Body of pancreas (tissue), 4 donors: Measurements from ENCODE around the gene LTC4S. TPM values are rescaled to one million over a fixed set of nuclear protein-coding genes. Genes with fewer than 3 reads are reported as not detected.
"Not testable (repeated sequence)": the region's sequence is repeated elsewhere in the genome, so short reads cannot be mapped to it uniquely, and the experiment has no call there.

Experiments used
- ATAC-seq: fragments of 150-250 bp; one replicate; pipeline ENCODE4 v1.9.1; 2016
- DNase-seq, 4 donors: peaks; one replicate each; pipeline ENCODE4 v3.0.0-alpha.2; 2019
- H3K27ac ChIP-seq, 4 donors: fragments of 200-600 bp; sonication (generic); 1 replicate in 3 of 4; 2 replicates in 1 of 4; pipeline versions ENCODE4 v1.5.1 to v1.6.1; 2016 to 2019; ENCODE audit warnings: mild to moderate bottlenecking in 1 of 4, mixed read lengths in 1 of 4, moderate library complexity in 1 of 4
- H3K27me3 ChIP-seq, 2 donors: fragments of 200-600 bp; sonication (generic); one replicate each; pipeline ENCODE4 v1.6.0; 2016; ENCODE audit warnings: mild to moderate bottlenecking in 1 of 2
- H3K36me3 ChIP-seq, 2 donors: fragments of 200-600 bp; sonication (generic); replicated peaks in 1 of 2; 2 replicates each; pipeline ENCODE4 v1.5.1; 2016; ENCODE audit warnings: low read depth in 2 of 2; ENCODE audit not compliant: insufficient read depth in 1 of 2
- H3K4me1 ChIP-seq: fragments of 200-600 bp; sonication (generic); one replicate; pipeline ENCODE4 v1.6.0; 2016
- H3K4me3 ChIP-seq, 2 donors: fragments of 200-600 bp; sonication (generic); 1 replicate in 1 of 2; 2 replicates in 1 of 2; pipeline ENCODE4 v1.5.1; 2016 to 2019
- H3K9me3 ChIP-seq, 3 donors: fragments of 200-600 bp; sonication (generic); 1 replicate in 2 of 3; 2 replicates in 1 of 3; pipeline ENCODE4 v1.5.1; 2016
- POLR2A ChIP-seq, 3 donors: fragments of 450-650 bp; IDR thresholded peaks; one replicate each; pipeline ENCODE4 v1.6.1; 2016; ENCODE audit warnings: antibody characterized with exemption in 3 of 3, mild to moderate bottlenecking in 2 of 3
- WGBS, 2 donors: methylation state at CpG; one replicate each; pipeline ENCODE4 v1.1.5; 2017; 5-methylcytosine and 5-hydroxymethylcytosine counted together
- intact Hi-C: fragments of 100-400 bp; cut with DNase I; formaldehyde crosslinking; loops from one replicate; pipeline ENCODE4 v1.15.1; 2023
- total RNA-seq, 2 donors: library from RNA; depleted of rRNA; stranded (reverse); fragments of >200 nt; gene quantifications; one replicate each; pipeline ENCODE4 v1.1.0, GENCODE V29; 2016
- TF ChIP-seq, protein P1 (sequence below), 7 experiments: fragments of 450-650 bp in 4 of 7; fragments of 200-600 bp in 3 of 7; sonication (generic) in 3 of 7; IDR thresholded peaks; one replicate each; pipeline ENCODE4 v1.5.1; 2016 to 2019; ENCODE audit warnings: antibody characterized with exemption in 7 of 7

The LTC4S gene
- 10 to 100 TPM; 10.6 to 16.2 TPM for total RNA-seq

- no peak within 1 kb of the TSS for H3K4me3 ChIP-seq
- WGBS, 2 donors, result 44 to 57% methylated on average over 15 to 18 of the region's 19 CpGs
These were observed at the start of gene LTC4S for GRCh38 chr5:179793468-179794139. Gene LTC4S, plus strand, starts transcription at chr5:179793986. Its CDS starts 95 bp downstream, at chr5:179794081.

DNA sequence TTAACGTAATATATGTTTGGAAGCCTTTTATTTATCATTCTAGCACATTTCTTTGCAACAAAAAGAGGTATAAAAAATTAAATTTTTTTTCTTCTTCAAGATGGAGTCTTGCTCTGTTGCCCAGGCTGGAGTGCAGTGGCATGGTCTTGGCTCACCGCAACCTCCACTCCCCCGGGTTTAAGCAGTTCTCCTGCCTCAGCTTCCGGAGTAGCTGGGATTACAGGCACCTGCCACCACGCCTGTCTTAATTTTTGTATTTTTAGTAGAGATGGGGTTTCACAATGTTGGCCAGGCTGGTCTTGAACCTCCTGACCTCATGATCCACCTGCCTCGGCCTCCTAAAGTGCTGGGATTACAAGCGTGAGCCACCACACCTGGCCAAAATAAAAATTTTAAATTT is 49.7 kb upstream of the LTC4S start:
- DNase-seq, H3K27ac ChIP-seq, H3K9me3 ChIP-seq, H3K4me3 ChIP-seq, H3K36me3 ChIP-seq, ATAC-seq, intact Hi-C loops, H3K27me3 ChIP-seq: not testable (repeated sequence)
- peaks cover 14% of the 10 kb centered on the region for H3K4me1 ChIP-seq
- WGBS, 2 donors, result 90 to 93% methylated on average over 7 of the region's 7 CpGs

More at GRCh38 chr5:179793468-179794139, at the start of gene LTC4S:
- TF ChIP-seq, protein P1, sequence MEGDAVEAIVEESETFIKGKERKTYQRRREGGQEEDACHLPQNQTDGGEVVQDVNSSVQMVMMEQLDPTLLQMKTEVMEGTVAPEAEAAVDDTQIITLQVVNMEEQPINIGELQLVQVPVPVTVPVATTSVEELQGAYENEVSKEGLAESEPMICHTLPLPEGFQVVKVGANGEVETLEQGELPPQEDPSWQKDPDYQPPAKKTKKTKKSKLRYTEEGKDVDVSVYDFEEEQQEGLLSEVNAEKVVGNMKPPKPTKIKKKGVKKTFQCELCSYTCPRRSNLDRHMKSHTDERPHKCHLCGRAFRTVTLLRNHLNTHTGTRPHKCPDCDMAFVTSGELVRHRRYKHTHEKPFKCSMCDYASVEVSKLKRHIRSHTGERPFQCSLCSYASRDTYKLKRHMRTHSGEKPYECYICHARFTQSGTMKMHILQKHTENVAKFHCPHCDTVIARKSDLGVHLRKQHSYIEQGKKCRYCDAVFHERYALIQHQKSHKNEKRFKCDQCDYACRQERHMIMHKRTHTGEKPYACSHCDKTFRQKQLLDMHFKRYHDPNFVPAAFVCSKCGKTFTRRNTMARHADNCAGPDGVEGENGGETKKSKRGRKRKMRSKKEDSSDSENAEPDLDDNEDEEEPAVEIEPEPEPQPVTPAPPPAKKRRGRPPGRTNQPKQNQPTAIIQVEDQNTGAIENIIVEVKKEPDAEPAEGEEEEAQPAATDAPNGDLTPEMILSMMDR (IDR thresholded peaks at IDR 0.05), result no peak
- peak in 1 of 3 donors; percentile 37 for TF ChIP-seq POLR2A (IDR thresholded peaks at IDR 0.05)
- no peaks in the 10 kb centered on the region for H3K27me3 ChIP-seq
- peak; percentile 48 to 82 (median 61) for DNase-seq
- no peaks in the 10 kb centered on the region for H3K9me3 ChIP-seq
- H3K36me3 ChIP-seq, result no peaks in the 10 kb centered on the region
- ATAC-seq, result no peak
- intact Hi-C loops, result no loop called here
- H3K27ac ChIP-seq, result peak within 1 kb of the TSS; percentile 32 to 95 (median 84)
- H3K4me1 ChIP-seq, result peaks cover 50% of the 10 kb centered on the region

DNA sequence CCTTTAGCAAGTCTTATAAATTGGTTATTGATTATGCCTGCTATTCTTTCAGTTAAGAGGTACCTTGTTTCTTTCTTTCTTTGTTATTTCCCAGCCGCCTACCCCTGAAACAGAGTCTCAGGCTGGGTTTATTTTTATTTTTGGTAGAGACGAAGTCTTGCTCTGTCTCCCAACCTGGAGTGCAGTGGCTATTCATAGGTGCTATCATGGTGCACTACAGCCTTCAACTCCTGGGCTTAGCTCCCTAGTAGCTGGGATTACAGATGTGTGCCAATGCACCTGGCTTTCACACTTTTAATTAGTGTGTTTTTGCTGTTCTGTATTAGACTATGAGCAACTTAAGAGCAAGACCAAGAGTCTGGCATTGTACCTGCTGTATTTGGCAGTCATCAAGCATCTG is 46.9 kb upstream of the LTC4S start:
- no peaks in the 10 kb centered on the region for H3K36me3 ChIP-seq
- no peak overlapping the region for H3K27ac ChIP-seq
- TF ChIP-seq, protein P1 (IDR thresholded peaks at IDR 0.05), result no peak
- no peak for DNase-seq
- no peaks in the 10 kb centered on the region for H3K9me3 ChIP-seq
- peaks cover 8% of the 10 kb centered on the region for H3K4me1 ChIP-seq
- no peak for ATAC-seq
- no peak overlapping the region for H3K4me3 ChIP-seq
- no peaks in the 10 kb centered on the region for H3K27me3 ChIP-seq
- intact Hi-C loops, result no loop called here
- 86 to 97% methylated on average over 2 of the region's 2 CpGs for WGBS, 2 donors

GRCh38 chr5:179747811-179748210 is 46.0 kb upstream of the LTC4S start:
- ATAC-seq (no peak), DNase-seq (no peak)
- TF ChIP-seq, protein P1 (IDR thresholded peaks at IDR 0.05), result no peak
- TF ChIP-seq POLR2A (IDR thresholded peaks at IDR 0.05), result no peak
- Histone ChIP-seq H3K27me3 (no peaks in the 10 kb centered on the region), H3K36me3 (no peaks in the 10 kb centered on the region), H3K9me3 (no peaks in the 10 kb centered on the region), H3K27ac (no peak overlapping the region), H3K4me3 (no peak overlapping the region), H3K4me1 (peaks cover 12% of the 10 kb centered on the region)
- intact Hi-C loops, result no loop called here
- 79 to 93% methylated on average over 3 of the region's 3 CpGs for WGBS, 2 donors

DNA sequence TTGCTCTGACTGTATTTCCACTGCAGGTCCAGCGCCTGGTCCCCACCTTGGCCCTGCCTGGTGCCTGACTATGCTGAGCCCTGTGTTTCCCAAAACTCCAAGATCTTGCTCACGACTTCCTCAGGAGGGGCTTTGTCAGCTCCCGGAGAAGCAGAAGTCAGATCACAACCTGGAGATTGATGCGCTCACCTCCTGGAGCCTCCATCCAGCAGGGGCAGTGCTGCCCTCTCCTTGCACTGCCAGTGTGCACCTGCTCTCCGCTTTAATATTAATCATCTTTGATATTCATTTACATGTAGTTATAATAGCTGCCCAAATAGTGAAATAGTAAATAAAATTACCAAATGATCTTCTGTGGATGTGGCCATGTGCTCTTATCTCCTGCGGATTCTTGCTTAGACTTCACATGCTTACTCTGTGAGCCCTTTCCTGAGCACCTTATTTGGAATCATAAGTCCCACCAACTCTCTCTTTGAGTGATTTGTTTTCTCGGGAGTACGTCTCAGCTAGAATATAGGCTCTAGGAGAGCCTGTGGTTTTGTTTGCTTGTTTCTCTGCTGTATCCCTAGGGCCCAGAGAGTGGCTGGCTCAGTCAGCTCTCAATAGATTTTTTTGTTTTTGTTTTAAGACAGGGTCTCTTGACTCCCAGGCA is 43.8 kb upstream of the LTC4S start:
- DNase-seq (peak in 1 of 4 donors; percentile 5), ATAC-seq (no peak)
- intact Hi-C loops, result no loop called here

More for the DNA sequence above, 43.8 kb upstream of the LTC4S start:
- H3K27me3 ChIP-seq, result no peaks in the 10 kb centered on the region
- H3K36me3 ChIP-seq, result no peaks in the 10 kb centered on the region
- no peak overlapping the region for H3K4me3 ChIP-seq
- H3K4me1 ChIP-seq, result peaks cover 31% of the 10 kb centered on the region
- no peak for TF ChIP-seq POLR2A (IDR thresholded peaks at IDR 0.05)
- TF ChIP-seq, protein P1 (IDR thresholded peaks at IDR 0.05), result no peak
- no peak overlapping the region for H3K27ac ChIP-seq
- 79 to 81% methylated on average over 6 to 8 of the region's 8 CpGs for WGBS, 2 donors
- H3K9me3 ChIP-seq, result no peaks in the 10 kb centered on the region
